Activated gamma-delta T cell treated with Interleukin-2 at 50 U/mL for 16 hours (primary cell): ENCODE data around the gene SLC29A3.
"Not testable (repeated sequence)": the region's sequence is repeated elsewhere in the genome, so short reads cannot be mapped to it uniquely, and the experiment has no call there.

ENCODE experiments used
- DNase-seq: peaks from one replicate; pipeline ENCODE4 v3.0.0-alpha.2; 2020

Gene SLC29A3

DNA sequence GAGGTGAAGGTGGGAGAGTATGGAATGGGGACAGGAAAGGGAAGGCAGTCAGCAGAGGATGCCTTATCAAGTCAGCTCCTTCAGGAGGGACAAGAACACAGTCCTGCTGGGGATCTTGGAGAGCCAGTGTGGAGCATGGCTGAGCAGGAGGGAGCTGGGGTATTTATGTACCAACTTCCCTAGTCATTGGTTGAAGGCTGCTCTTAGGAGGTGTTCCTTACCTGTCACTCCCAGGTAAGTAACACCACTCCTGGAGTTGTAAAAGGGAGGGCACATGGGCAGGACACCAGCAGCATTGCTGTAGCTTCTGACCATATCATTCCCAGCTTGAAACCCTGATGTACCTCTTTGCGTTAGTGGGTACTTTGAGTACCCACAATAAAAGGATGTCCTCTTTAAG, 29.8 kb downstream of the SLC29A3 start:
- DNase-seq, result no peak

DNA sequence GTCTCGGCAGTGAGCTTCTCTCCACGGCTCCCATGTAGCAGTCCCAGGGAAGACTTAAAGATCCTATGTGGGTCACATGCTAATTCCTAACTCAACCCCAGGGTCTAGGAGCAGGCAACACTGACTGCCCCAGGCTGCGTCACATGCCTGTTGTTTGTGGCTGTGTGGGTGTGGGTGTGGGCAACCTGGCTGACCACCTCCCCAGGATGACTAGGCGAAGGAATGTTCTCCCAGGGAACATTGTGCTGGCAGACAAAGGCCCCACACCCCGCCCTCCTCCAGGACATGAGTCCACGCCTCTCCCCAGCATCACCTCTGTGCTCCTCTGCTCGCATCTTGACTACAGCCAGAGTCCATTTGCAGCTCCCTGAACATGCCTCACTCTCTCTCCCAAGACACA, 30.3 kb downstream of the SLC29A3 start:
- DNase-seq, result no peak

DNA sequence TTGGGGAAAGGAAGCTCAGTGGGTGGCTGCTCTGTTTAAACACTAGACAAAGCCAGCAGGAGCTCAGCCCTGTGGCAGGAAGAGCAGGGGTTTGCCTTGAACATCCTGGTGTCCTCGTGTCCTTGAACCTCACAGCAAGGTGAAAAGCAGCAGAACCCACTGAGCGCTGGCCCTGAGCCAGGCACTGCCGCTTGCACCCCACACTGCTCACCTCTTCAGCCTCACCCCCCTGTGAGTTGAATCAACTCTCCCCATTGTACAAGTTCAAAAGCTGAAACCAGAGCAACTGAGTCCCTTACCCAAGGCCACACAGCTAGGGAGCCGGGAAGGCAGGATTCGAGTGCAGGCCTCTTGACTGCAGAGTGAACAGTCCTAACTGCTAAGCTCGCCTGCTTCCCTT, 32.0 kb downstream of the SLC29A3 start:
- DNase-seq, result no peak

DNA sequence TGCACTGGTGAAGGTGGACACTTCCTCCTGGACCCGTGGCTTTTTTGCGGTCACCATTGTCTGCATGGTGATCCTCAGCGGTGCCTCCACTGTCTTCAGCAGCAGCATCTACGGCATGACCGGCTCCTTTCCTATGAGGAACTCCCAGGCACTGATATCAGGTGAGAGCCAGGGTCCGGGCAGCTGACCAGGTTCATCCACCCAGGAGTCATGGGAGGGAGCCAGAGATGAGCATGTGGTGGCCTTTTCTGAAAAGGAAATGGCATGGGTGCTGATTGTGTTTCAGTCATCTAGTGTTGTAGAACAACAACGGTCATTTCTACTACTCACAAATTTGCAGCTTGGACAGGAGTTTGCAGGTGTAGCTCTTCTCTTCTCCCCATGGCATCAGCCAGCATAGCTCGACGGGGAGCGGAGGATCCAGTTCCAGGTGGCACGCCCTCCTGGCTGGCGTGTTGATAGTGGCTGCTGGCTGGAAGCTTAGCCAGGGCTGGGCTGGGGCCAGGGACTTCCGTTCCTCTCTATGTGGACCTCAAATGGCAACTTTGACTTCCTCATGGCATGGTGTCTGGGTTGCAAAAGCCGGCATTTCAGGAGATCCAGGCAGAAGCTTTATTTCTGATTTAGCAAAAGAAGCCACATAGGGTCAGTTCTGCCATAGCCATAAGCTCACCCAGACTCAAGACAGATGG, 32.7 kb downstream of the SLC29A3 start:
- no peak for DNase-seq

DNA sequence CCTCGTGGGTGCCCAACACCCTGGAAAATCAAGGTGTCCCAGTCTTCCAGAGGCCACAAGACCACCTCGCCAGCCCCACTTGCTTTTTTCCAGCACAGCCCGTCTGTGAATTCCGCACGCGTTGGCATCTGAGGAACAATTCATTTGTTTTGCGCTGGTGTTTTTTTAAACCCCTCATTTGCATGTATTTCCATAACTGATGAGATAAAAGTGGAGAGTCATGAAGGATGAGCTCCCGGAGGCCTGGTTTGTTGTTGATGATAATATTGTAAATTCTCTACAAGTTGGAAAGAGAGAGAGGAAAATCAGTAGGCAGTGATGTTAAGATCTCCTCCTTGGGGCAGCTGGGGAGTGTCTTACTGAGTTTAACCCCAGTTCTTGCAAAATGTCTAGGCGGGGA, 34.6 kb downstream of the SLC29A3 start:
- DNase-seq, result no peak

DNA sequence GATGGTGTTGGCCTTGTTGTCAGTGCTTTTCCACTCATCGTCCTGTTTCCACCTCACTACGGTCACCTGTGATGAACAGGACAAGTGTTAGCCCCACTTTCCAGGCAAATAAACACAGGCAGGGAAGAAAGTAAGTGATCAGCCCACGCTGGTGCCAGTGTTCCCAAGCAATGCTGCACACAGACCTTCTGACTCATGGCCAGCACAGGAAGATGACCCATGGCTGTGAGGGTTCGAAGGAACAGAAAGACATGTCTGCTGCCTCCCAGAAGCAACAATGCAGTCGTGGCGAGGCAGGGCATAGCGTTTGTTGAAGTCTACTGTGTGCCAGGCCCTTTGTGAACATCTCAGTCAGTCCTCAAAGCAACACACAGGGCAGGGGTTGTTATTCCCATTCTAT, 35.7 kb downstream of the SLC29A3 start:
- no peak for DNase-seq

DNA sequence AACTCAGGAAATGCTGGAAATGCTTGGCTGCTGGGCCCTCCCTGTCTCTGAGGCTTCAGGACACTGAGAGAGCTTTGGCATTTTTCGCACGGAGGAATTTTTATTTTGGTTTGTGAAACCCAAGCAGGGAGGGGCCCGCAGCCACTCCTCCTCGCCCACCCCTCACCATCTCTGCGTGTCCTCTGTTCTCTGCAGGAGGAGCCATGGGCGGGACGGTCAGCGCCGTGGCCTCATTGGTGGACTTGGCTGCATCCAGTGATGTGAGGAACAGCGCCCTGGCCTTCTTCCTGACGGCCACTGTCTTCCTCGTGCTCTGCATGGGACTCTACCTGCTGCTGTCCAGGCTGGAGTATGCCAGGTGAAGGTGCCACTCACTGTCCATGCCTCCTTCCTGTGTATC, 36.8 kb downstream of the SLC29A3 start:
- no peak for DNase-seq

DNA sequence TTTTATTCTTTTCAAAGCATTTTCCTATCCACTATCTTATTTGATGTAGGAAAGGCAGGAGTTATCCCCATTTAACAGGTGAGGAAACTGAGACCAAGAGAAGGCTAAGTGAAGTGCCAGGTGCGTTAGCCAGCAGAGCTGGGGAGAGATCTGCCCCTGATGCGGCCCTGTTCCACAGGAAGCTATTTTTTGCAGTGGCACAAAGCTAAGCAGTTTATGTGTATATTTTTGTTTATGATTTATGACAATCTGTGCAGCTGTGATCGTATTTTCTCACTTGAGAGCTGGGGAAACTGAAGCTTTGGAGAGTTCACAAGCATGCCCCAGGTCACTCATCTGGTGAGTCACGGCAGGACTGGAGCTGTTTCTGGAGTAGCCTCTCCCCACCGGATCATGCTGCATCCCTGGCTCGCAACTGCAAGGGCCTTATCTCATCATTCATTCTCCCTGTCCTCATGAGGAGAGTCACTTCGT, 38.8 kb downstream of the SLC29A3 start:
- DNase-seq, result no peak

DNA sequence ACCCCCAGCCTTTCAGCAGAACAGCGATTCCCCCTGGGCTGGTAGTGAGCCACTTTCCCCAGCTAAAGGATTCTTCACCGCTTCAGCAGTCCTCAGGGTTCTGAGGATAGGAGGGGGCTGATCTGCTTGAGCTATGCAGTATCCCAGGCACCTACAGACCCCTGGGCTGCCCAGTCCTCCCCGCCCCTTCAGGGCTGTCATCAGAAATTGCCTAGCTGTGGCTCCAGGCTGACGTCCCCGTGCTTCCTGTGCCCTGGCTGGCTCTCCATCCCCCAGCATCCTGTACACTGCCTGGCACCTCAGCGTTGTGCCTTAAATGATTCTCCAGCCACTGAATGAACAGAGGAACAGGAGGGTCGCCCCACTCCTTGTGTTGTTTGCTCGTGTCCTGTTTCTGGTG, 39.2 kb downstream of the SLC29A3 start:
- DNase-seq, result no peak

DNA sequence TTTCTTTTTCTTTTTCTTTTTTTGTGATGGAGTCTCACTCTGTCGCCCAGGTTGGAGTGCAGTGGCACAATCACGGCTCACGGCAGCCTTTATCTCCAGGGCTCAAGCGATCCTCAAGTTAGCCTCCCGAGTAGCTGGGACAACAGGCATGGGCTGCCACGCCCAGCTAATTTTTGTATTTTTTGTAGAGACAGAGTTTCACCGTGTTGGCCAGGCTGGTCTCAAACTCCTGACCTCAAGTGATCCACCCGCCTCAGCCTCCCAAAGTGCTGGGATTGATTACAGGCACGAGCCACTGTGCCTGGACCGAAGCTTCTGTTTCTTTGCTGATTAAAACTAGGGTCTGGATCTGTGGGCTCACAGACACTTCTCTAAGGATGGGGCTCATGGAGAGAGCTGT, 39.8 kb downstream of the SLC29A3 start:
- DNase-seq, result not testable (repeated sequence)

DNA sequence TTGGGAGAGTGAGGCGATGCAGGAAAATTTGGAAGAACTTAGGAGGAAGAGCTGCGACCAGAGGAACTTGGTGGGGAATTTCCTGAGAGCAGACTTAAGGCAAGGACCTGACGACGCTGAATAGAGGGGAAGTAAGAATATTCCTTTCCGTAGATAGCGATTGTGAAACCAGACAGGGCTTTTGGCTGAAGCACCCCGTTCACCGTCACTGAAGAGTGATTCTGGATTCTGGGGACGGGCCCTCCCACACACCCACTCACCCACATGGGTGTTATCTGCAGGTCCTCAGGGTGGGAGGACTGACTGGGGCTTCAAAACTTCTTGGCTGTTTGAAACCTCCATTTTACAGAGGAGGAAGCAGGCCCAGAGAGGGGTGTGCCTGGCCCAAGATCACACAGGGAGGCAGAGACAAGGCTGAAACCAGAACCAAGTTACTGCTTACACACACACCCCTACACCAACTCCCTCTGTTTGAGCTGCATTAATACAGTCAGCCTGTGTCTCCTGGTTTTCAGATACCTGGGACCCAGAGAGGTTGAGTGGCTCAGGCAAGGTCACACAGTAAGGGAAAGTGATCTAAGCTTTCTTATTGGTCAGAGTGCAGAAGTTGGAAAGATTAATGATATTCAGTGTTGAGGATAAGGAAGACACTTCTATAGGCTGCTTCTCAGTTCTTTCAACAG, 40.4 kb downstream of the SLC29A3 start:
- no peak for DNase-seq

DNA sequence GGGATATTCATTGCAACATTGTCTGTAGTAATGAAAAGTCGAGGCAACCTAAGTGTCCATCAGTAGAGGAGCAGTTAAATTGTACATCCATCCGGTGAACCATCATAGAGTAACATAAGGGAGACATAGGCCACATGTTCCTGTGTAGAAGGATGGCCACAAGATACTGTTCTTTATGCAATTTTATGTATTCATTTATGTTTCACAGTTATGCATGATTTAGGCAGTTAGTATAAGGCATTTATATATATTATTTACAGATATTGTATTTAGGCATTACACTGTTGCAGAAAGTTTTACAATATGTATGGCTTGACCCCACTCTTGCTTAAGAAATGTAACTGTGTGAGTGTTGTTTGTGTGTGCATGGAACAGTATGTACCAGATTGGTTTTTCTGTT, 41.7 kb downstream of the SLC29A3 start:
- no peak for DNase-seq

DNA sequence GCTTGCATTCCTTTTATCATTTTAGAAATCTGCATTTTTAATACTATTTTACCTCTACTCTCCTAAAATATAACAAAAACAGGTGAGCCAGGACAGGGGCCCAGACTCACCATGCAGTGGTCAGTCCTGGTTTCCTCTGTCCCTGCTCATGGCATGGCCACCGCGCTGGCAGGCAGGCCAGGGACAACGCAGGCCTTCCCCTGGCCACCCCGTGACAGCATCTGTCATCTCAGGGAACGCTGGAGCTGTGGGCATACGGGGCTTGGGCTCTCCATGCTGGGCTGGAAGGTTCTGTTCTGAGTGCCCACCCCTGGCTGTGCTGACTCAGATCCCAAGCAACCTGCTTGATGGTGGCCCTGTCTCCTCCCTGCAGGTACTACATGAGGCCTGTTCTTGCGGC, 42.5 kb downstream of the SLC29A3 start:
- DNase-seq, result no peak

DNA sequence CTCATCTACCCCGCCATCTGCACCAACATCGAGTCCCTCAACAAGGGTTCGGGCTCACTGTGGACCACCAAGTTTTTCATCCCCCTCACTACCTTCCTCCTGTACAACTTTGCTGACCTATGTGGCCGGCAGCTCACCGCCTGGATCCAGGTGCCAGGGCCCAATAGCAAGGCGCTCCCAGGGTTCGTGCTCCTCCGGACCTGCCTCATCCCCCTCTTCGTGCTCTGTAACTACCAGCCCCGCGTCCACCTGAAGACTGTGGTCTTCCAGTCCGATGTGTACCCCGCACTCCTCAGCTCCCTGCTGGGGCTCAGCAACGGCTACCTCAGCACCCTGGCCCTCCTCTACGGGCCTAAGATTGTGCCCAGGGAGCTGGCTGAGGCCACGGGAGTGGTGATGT, 43.1 kb downstream of the SLC29A3 start:
- no peak for DNase-seq

DNA sequence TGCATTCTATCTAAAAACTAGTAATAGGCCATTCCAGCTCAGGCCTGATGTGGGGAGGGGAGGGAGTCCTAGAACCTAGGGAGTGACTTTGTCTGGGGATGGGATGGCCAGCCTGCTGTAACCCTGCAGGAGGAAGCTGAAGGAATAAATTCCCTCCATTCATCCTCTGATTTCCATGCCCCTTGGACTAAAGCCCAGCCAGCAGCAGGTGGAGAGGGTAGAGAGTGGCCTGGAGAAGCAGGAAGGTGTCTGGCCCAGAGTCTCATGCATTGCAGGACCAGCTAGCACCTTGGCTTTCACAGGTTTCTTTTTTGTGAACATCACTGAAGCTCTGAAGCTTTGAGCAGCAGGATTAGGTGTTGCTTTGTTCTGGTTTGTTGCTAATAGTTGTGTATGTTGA, 44.9 kb downstream of the SLC29A3 start:
- no peak for DNase-seq

DNA sequence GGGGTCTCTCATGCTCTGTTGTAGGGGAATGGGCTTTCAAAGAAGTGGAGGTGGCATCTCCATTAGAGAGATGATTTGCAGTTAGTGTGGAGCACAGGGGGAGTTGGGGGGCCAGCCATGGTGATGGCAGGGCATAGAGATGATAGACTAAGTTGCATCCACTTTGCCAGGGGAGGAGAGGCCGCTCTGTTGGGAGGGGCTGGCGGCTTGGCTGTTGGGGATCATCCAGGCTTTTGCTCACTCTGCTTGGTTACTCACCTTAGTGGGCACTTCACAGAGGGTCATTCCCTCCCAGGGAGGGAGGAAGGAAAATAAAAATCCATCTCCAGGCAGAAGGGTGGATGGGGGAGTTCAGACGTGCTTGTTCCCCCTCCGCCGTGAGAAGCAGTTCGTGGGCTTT, 46.3 kb downstream of the SLC29A3 start:
- no peak for DNase-seq

DNA sequence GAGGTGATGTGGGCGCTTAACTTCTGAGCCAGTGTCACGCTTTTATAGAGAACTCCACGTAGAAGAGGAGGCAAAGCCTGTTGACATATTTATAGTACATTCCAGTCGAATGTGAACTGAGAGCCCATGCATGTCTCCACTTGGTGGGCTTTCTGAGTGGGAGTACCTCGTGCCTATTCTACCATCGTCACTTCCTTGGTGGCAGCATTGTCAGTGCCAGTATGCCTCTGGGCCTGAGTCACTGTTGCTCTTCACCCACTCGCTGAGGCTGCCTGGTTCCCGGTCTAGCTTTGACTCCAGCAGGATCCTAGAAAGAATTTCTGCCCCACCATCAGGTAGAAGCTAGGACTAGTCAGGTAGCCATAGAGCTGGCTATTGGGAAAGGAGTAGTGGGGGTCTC, 47.6 kb downstream of the SLC29A3 start:
- no peak for DNase-seq

DNA sequence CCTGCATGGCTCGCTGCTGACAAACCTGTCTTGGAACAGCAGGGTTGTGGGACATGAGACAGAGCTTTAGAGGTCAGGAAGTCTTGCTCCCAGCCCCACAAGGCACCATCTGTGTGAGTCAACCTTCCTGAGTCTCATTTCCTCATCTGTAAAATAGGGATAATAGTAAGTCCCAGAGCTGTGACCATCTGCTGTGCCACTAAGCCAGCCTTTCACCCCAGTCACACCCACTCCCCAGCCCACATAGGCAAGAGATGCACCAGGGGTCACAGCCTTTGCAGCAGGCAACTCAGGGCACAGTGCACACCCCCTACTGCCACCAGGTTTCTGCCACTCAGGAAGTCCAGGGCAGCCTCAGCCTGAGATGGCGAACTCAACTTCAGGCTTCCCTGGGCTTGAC, 48.2 kb downstream of the SLC29A3 start:
- DNase-seq, result no peak

DNA sequence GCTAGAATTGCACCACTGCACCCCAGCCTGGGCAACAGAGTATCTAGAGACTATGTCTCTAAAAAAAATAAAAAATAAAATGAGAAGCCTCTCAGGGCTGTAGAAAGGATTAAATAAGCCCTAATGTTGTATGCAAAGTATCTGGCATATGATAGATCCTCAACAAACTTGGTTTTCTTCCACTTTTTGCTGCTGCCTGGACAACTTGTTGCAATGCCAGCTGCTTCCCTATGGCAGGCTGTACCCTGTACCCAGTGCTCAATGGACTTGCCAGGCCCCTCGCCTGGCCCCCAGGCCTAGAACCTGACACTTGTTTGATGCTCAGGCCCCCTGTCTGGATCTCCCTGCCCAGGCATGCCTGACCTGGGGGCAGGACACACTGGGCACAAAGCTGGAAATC, 49.1 kb downstream of the SLC29A3 start:
- DNase-seq, result no peak

DNA sequence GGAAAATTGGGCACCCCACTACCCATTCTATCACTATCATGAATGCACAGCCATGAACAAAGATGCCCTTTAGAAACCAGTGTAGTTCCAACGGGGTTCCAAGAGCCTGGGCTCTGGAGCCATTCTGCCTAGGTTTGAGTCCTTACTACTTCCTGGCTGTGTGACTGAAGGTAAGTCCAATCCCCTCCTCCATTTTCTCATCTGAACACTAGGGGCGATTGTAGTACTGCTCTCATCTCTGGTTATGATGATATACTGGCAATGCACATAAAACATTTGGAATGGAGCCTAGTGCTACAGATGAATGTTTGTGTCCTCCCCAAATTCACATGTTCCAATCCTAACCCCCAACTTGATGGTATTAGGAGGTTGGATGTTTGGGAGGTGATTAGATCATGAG, 49.6 kb downstream of the SLC29A3 start:
- no peak for DNase-seq

DNA sequence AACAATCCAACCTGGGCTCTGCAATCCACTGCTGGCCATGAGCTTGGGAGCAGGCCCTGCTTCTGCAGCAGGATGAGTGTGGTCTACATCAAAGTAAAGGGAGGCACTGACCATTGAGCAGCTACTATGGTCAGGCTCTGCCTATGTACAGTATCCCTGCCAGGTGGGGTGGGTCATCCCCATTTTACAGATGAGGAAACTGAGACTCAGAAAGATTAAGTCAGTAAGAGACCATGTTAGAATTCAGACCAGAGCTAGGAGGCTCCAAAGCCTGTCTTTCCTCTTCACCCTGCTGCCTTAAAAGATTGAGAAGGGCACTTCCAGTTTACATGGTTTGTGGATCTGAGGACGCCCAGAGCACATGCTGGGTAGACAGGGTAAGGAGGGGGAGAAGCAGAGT, 50.5 kb downstream of the SLC29A3 start:
- DNase-seq, result no peak

DNA sequence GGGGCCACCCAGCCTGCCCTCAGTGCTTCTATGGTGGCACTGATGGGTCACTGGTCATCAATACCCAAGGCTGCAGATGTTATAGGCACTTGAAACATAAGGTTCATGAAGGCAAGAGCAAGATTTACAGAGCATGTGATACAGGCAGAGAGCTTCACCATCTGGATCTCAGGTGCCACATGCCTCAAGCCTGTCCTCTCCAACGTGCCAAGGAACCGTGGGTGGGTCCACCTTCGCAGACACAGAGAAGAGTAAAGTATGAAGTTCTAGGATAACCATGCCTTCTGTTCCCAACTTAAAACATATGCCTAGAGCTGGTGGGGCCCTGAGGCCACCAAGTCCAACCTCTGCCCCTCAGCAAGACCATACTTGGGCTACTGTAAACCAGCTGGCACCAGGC, 51.0 kb downstream of the SLC29A3 start:
- DNase-seq, result no peak

DNA sequence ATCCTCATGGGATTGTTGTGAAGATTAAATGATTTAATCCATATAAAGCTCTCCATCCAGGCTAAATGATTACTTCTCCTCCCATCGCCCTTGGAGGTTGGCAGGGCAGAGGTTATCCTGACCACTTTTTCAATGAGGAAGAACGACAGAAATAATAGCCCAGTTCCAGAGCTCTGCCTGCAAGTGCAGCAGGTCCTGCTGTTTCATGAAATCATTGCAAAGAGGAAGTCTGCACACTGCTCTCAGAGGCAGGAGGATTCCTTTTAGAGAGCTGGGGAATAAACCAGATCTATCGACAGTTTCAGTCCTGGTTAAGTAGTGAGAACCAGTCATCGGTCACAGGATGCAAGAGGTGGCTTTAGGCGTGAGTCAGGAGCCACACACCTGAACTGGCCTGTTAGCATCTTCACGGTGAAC, 52.7 kb downstream of the SLC29A3 start:
- DNase-seq, result no peak

DNA sequence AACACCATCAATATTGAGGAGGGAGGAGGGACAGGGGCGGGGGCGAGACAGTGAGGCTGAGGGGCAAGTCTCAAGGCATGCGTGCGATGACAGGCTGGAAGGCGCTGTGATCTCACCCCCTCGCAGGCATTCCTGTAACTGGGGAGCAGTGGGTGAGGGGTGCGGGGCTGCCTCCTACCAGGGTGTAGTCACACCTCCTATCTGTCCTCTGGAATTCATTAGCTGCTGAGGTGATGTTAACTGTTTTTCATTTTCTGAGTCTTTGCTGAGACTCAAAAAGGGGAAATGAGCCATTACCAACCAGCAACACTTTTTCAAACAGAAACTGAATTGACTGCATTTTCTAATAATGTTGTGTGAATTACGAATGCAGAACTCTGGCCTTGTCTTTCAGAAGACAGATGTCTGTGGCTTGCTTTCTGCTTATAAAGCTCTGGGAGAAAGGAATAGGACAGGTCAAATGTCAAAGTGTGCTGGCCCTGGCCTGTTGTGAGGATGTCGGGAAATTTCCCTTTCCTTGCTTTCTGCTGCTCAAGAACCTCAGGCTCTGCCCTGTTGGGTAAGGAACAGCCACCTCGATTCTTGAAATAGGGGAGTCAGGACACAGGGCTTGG, 53.9 kb downstream of the SLC29A3 start:
- DNase-seq, result no peak
